Measurements from ENCODE around the gene AGBL1.

GRCh38 chr15:86300390-86301125 is 220.9 kb downstream of the AGBL1 start:
- TF ChIP-seq CTCF (IDR thresholded peaks at IDR 0.05) (no peak), POLR2A (IDR thresholded peaks at IDR 0.05) (no peak)

Measured in heart left ventricle (tissue), 13 donors.